Endothelial cell of umbilical vein (primary cell): ENCODE measurements around the gene GNB1L. TPM values are rescaled to one million over a fixed set of nuclear protein-coding genes. Genes with fewer than 3 reads are reported as not detected.
A peak's percentile ranks its signal among the peaks of the same experiment; 100 is the strongest.

Experiments
- Bru-seq: library from RNA; stranded (reverse); fragments of 400-500 nt; gene quantifications from one replicate; lab custom pipeline; 2021; lab: Mats Ljungman, UMichigan
- BruChase-seq, 2 experiments: library from RNA; stranded (reverse); fragments of 400-500 nt; gene quantifications; one replicate each; lab custom pipeline; 2021; lab: Mats Ljungman, UMichigan
- BruUV-seq: library from RNA; stranded (reverse); fragments of 400-500 nt; replicated peaks from 2 replicates; lab custom pipeline; 2021; lab: Mats Ljungman, UMichigan
- CTCF ChIA-PET: fragments of 300-600, 350-600 bp; sonication (Branson Sonifier 250); formaldehyde crosslinking; loops from one replicate; lab custom pipeline; 2021; ENCODE audit warnings: antibody characterized with exemption, inconsistent platforms; lab: Charles Lee
- POLR2A ChIA-PET: fragments of 300-600, 350-600 bp; sonication (Branson Sonifier 250); formaldehyde crosslinking; loops from one replicate; lab custom pipeline; 2021; ENCODE audit warnings: antibody characterized with exemption, inconsistent platforms; lab: Charles Lee
- DNase-seq: peaks from one replicate; pipeline ENCODE4 v3.0.0-alpha.2; 2011; ENCODE audit warnings: low read depth, low spot score
- FAIRE-seq: peaks from 2 replicates; lab custom pipeline; 2011; peaks lifted over from hg19 to GRCh38; lab: Jason Lieb, UNC
- H2AFZ ChIP-seq: 2 replicates; pipeline ENCODE4 v1.6.0; 2012; ENCODE audit warnings: low read depth, low read length, control low read depth, inconsistent platforms
- H3K27ac ChIP-seq: 2 replicates; pipeline ENCODE4 v1.5.1; 2011; ENCODE audit warnings: low read depth, mild to moderate bottlenecking, control low read depth, low read length, moderate library complexity; ENCODE audit not compliant: insufficient read depth
- H3K27me3 ChIP-seq, 2 experiments: 2 replicates each; pipeline versions ENCODE4 v1.6.0 to v1.6.1; 2011; ENCODE audit warnings: low read length in 2 of 2, mixed read lengths in 1 of 2; ENCODE audit not compliant: control insufficient read depth in 2 of 2, insufficient read depth in 2 of 2
- H3K36me3 ChIP-seq, 2 experiments: 2 replicates in 1 of 2; 3 replicates in 1 of 2; pipeline ENCODE4 v1.5.1; 2011; ENCODE audit warnings: low read length in 2 of 2, mild to moderate bottlenecking in 1 of 2, moderate library complexity in 1 of 2; ENCODE audit not compliant: control insufficient read depth in 2 of 2, insufficient read depth in 2 of 2; ENCODE audit errors: extremely low read depth in 1 of 2
- H3K4me1 ChIP-seq: 3 replicates; pipeline ENCODE4 v1.5.1; 2011; ENCODE audit warnings: mild to moderate bottlenecking, low read length; ENCODE audit not compliant: control insufficient read depth, insufficient read depth; ENCODE audit errors: extremely low read depth
- H3K4me2 ChIP-seq: 2 replicates; pipeline ENCODE4 v1.6.1; 2011; ENCODE audit warnings: low read length, control low read depth, mixed read lengths; ENCODE audit not compliant: insufficient read depth
- H3K4me3 ChIP-seq, 3 experiments: fragments of 200-600 bp in 1 of 3; sonication (generic), shearing (Covaris generic) in 1 of 3; replicated peaks in 1 of 3; 2 replicates each; pipeline ENCODE4 v1.5.1; 2011 to 2016; ENCODE audit warnings: control low read depth in 3 of 3, low read length in 3 of 3, mild to moderate bottlenecking in 2 of 3, inconsistent platforms in 1 of 3, low read depth in 1 of 3, moderate library complexity in 1 of 3; ENCODE audit not compliant: insufficient read depth in 1 of 3
- H3K79me2 ChIP-seq: 2 replicates; pipeline ENCODE4 v1.6.0; 2012; ENCODE audit warnings: low read length, inconsistent platforms; ENCODE audit not compliant: control insufficient read depth, insufficient read depth
- H3K9ac ChIP-seq: replicated peaks from 2 replicates; pipeline ENCODE3; 2011; ENCODE audit warnings: low read length, control low read depth; ENCODE audit not compliant: insufficient read depth; ENCODE audit errors: extremely low read depth
- H3K9me1 ChIP-seq: replicated peaks from 3 replicates; pipeline ENCODE4 v1.6.0; 2011; ENCODE audit warnings: mild to moderate bottlenecking, low read length; ENCODE audit not compliant: control insufficient read depth, insufficient read depth; ENCODE audit errors: extremely low read depth
- H3K9me3 ChIP-seq: replicated peaks from 2 replicates; pipeline ENCODE4 v1.5.1; 2012; ENCODE audit warnings: low read length, inconsistent platforms; ENCODE audit not compliant: control insufficient read depth, insufficient read depth
- H4K20me1 ChIP-seq: replicated peaks from 2 replicates; pipeline ENCODE3; 2011; ENCODE audit warnings: mild to moderate bottlenecking, low read length; ENCODE audit not compliant: control insufficient read depth, insufficient read depth; ENCODE audit errors: extremely low read depth
- FOS ChIP-seq: IDR thresholded peaks from 2 replicates; pipeline ENCODE4 v1.6.1; 2011; ENCODE audit warnings: mild to moderate bottlenecking, low read length, moderate library complexity, borderline replicate concordance; ENCODE audit not compliant: insufficient read depth
- GATA2 ChIP-seq: IDR thresholded peaks from 2 replicates; pipeline ENCODE4 v1.7.0; 2011; ENCODE audit warnings: low read depth, mild to moderate bottlenecking, moderate library complexity, mixed read lengths, low read length; ENCODE audit not compliant: insufficient read length, insufficient read depth
- MAX ChIP-seq: IDR thresholded peaks from 2 replicates; pipeline ENCODE4 v1.6.1; 2011; ENCODE audit not compliant: insufficient read depth, insufficient read length
- MYC ChIP-seq: IDR thresholded peaks from one replicate; pipeline ENCODE4 v1.6.1; 2011; ENCODE audit warnings: mild to moderate bottlenecking, low read depth, low read length
- POLR2A ChIP-seq: IDR thresholded peaks from 2 replicates; pipeline ENCODE4 v1.6.1; 2012; ENCODE audit warnings: low read depth, mild to moderate bottlenecking, control low read depth, low read length
- POLR2AphosphoS5 ChIP-seq: IDR thresholded peaks from 2 replicates; pipeline ENCODE4 v1.6.1; 2012; ENCODE audit warnings: low read depth, mild to moderate bottlenecking, control low read depth, low read length, moderate library complexity; ENCODE audit not compliant: insufficient read depth
- dilution Hi-C: fragments of 300-500 bp; cut with MboI; formaldehyde crosslinking; loops from one replicate; pipeline ENCODE4 v1.15.0; 2019; ENCODE audit warnings: low sequenced_read_pairs; ENCODE audit not compliant: extremely low pct_ligation_motif_present
- intact Hi-C: fragments of 100-400 bp; cut with micrococcal nuclease; formaldehyde crosslinking; loops from one replicate; pipeline ENCODE4 v1.10.0; 2022
- long read RNA-seq: library from polyadenylated mRNA; stranded (forward); transcript quantifications from one replicate; pipeline ENCODE4 v2.0.0, GENCODE V29; 2021
- polyA minus RNA-seq, 3 experiments: library from RNA; depleted of rRNA, polyadenylated mRNA; stranded (reverse); fragments of >200 nt; gene quantifications; 1 replicate in 1 of 3; 2 replicates in 2 of 3; pipeline ENCODE4 v1.2.3, GENCODE V29; 2011
- polyA plus RNA-seq, 4 experiments: library from polyadenylated mRNA; depleted of rRNA in 3 of 4; stranded (reverse) in 3 of 4; unstranded in 1 of 4; fragments of >200 nt; gene quantifications; 2 replicates each; pipeline versions ENCODE4 v1.2.1 to v1.2.3, GENCODE V29; 2011 to 2012; ENCODE audit warnings: missing spikeins in 1 of 4
- total RNA-seq: library from RNA; stranded (reverse); gene quantifications from 2 replicates; pipeline ENCODE4 v1.2.3, GENCODE V29; 2021

GNB1L gene
- total RNA-seq (5.9 and 11.2 TPM in 2 replicates), polyA plus RNA-seq (5.4 and 5.9 TPM in 2 replicates), polyA minus RNA-seq (1.6 and 3.5 TPM in 2 replicates), Bru-seq, nascent RNA (percentile 39 among the genes with signal in this experiment), BruChase-seq, experiment 1, labeled RNA remaining after a 6-hour chase (percentile 73 among the genes with signal in this experiment), BruChase-seq, experiment 2, labeled RNA remaining after a 2-hour chase (percentile 61 among the genes with signal in this experiment)
- 2.2 and 3.8 TPM in 2 replicates for polyA plus RNA-seq (2011; cell fraction: cytosol; rRNA removed)
- 2.7 and 3.2 TPM in 2 replicates for polyA plus RNA-seq (2011; cell fraction: nucleus; rRNA removed)
- 3.5 and 3.6 TPM in 2 replicates for polyA plus RNA-seq (2012)
- 1.7 TPM for polyA minus RNA-seq (2011; cell fraction: cytosol; rRNA and poly(A)+ RNA removed)
- 2.4 TPM in 2 replicates for polyA minus RNA-seq (2011; cell fraction: nucleus; rRNA and poly(A)+ RNA removed)
- long read RNA-seq, full-length matches to known transcripts, result 17 of 36 reads
- long read RNA-seq, partial matches to known transcripts, result 0 of 36 reads
- long read RNA-seq, other reads (novel, unspliced or antisense), result 19 of 36 reads

- Histone ChIP-seq H3K36me3 (peaks cover 15 to 24% of the 10 kb centered on the region in 2 experiments), H2AFZ (peak within 1 kb of the TSS; percentile 58), H3K9me3 (no peaks in the 10 kb centered on the region), H3K4me3 (peak within 1 kb of the TSS; percentile 78 to 97 (median 88)), H3K4me2 (peak within 1 kb of the TSS; percentile 89), H3K9ac (peak within 1 kb of the TSS; percentile 77), H3K79me2 (peaks cover 50% of the 10 kb centered on the region), H3K27me3 (no peaks in the 10 kb centered on the region), H3K9me1 (no peaks in the 10 kb centered on the region), H3K27ac (peak within 1 kb of the TSS; percentile 65), H4K20me1 (no peaks in the 10 kb centered on the region), H3K4me1 (peaks cover 32% of the 10 kb centered on the region)
- no TSS peak for BruUV-seq
- FAIRE-seq (peak; percentile 93), DNase-seq (peak; percentile 98)
- ChIA-PET CTCF (interaction anchor here (0.7 to 2.3 kb wide), 18 partner anchors 10 to 131 kb away, joined by 3 to 13 read pairs (median 4); partner anchors contain the start of gene GP1BB), POLR2A (interaction anchor here (0.9 to 1.3 kb wide), 4 partner anchors 10 to 20 kb away, joined by 3 read pairs; no protein-coding TSS in a partner anchor)
- dilution Hi-C loops, result no loop called here
- intact Hi-C loops, result loop anchor here (1.0 to 5.0 kb wide), 6 partner anchors 11 to 124 kb away; no protein-coding TSS in a partner anchor
- TF ChIP-seq POLR2AphosphoS5 (peak; percentile 96), POLR2A (peak; percentile 98), MAX (peak; percentile 81), GATA2 (no peak), FOS (no peak), MYC (no peak)
Measured at GRCh38 chr22:19854778-19855503, at the start of gene GNB1L, which contains the start of gene RTL10. Gene GNB1L, minus strand, starts transcription at chr22:19854874. Its CDS starts 33,519 bp downstream, at chr22:19821355. Gene RTL10, minus strand, starts transcription at chr22:19854874. Its CDS starts 2,613 bp downstream, at chr22:19852261.
